CD4-positive, alpha-beta T cell (primary cell): ENCODE results near the gene HIRIP3. TPM values are rescaled to one million over a fixed set of nuclear protein-coding genes. Genes with fewer than 3 reads are reported as not detected.

ENCODE experiments used
- ATAC-seq: fragments of 200-7000 bp; cut with Tn5 transposase; one replicate; pipeline ENCODE4 v1.10.0; 2022; ENCODE audit warnings: mild to moderate bottlenecking; ENCODE audit not compliant: poor library complexity
- CTCF ChIA-PET: fragments of 350-600 bp; sonication (Branson Sonifier 250); formaldehyde crosslinking; loops from one replicate; lab custom pipeline; 2021; ENCODE audit warnings: antibody characterized with exemption, inconsistent platforms; lab: Charles Lee
- POLR2A ChIA-PET: fragments of 350-600 bp; sonication (Branson Sonifier 250); formaldehyde crosslinking; loops from one replicate; lab custom pipeline; 2021; ENCODE audit warnings: antibody characterized with exemption, inconsistent platforms; lab: Charles Lee
- DNase-seq, 14 experiments: peaks; one replicate each; pipeline ENCODE4 v3.0.0-alpha.2; 2013 to 2020; ENCODE audit warnings: mixed read lengths in 2 of 14
- H3K27ac ChIP-seq, 2 donors: one replicate each; pipeline versions ENCODE4 v1.5.1 to v1.7.0; 2013; ENCODE audit warnings: low read length in 2 of 2, low read depth in 1 of 2, mild to moderate bottlenecking in 1 of 2
- H3K27me3 ChIP-seq, 2 experiments: 1 replicate in 1 of 2; 2 replicates in 1 of 2; pipeline versions ENCODE4 v1.6.1 to v1.7.0; 2013; ENCODE audit warnings: low read length in 2 of 2, control low read depth in 1 of 2, mild to moderate bottlenecking in 1 of 2, moderate library complexity in 1 of 2; ENCODE audit not compliant: insufficient read depth in 2 of 2, control insufficient read depth in 1 of 2
- H3K36me3 ChIP-seq: one replicate; pipeline ENCODE4 v1.6.1; 2013; ENCODE audit warnings: low read length, control low read depth; ENCODE audit not compliant: insufficient read depth
- H3K4me1 ChIP-seq: one replicate; pipeline ENCODE4 v1.6.1; 2013; ENCODE audit warnings: low read length, control low read depth; ENCODE audit not compliant: insufficient read depth
- H3K4me3 ChIP-seq: one replicate; pipeline ENCODE4 v1.5.1; 2013; ENCODE audit warnings: mild to moderate bottlenecking, low read length, moderate library complexity
- H3K9me3 ChIP-seq, 2 experiments: 1 replicate in 1 of 2; 2 replicates in 1 of 2; pipeline versions ENCODE4 v1.6.1 to v1.7.0; 2013; ENCODE audit warnings: low read length in 2 of 2, mild to moderate bottlenecking in 2 of 2, control low read depth in 1 of 2, moderate library complexity in 1 of 2; ENCODE audit not compliant: control insufficient read depth in 1 of 2, insufficient read depth in 1 of 2
- H3K27ac Mint-ChIP-seq: one replicate; pipeline ENCODE4 v1.8.0; 2020; ENCODE audit warnings: mixed read lengths
- H3K27me3 Mint-ChIP-seq: one replicate; pipeline ENCODE4 v1.8.0; 2021; ENCODE audit warnings: mixed read lengths
- H3K36me3 Mint-ChIP-seq: one replicate; pipeline ENCODE4 v1.8.0; 2021; ENCODE audit warnings: low read depth, mixed read lengths
- H3K4me1 Mint-ChIP-seq: one replicate; pipeline ENCODE4 v1.8.0; 2021; ENCODE audit warnings: low read depth, mixed read lengths
- H3K4me3 Mint-ChIP-seq: one replicate; pipeline ENCODE4 v1.8.0; 2020; ENCODE audit warnings: mild to moderate bottlenecking, mixed read lengths
- H3K9me3 Mint-ChIP-seq: one replicate; pipeline ENCODE4 v1.8.0; 2020; ENCODE audit warnings: mixed read lengths
- intact Hi-C, 2 experiments: fragments of 100-400 bp; cut with DNase I in 1 of 2; cut with micrococcal nuclease in 1 of 2; formaldehyde crosslinking; loops; one replicate each; pipeline versions ENCODE4 v1.15.1 to v1.9.0; 2023 to 2025; cut with DNase I, micrococcal nuclease
- total RNA-seq, 174 experiments: library from RNA in 2 of 174; stranded (reverse) in 2 of 174; gene quantifications; one replicate each; pipeline ENCODE4 v1.2.3 and lab custom pipeline; 2021 to 2026
- TF ChIP-seq, protein P1 (sequence below): fragments of 200-600 bp; IDR thresholded peaks from one replicate; pipeline ENCODE4 v1.8.0; 2022; ENCODE audit warnings: antibody characterized with exemption, mild to moderate bottlenecking

HIRIP3 gene
- total RNA-seq, 2 experiments from 2014 or later, result 8.5 to 11.8 TPM

- Histone ChIP-seq H3K36me3 (no peaks in the 10 kb centered on the region), H3K9me3 (no peaks in the 10 kb centered on the region), H3K4me3 (no peak overlapping the region), H3K4me1 (peaks cover 23% of the 10 kb centered on the region), H3K27ac (no peak overlapping the region), H3K27me3 (no peaks in the 10 kb centered on the region)
- Mint-ChIP-seq H3K36me3 (peaks cover 5% of the 10 kb centered on the region), H3K27ac (peak overlapping the region; percentile 71), H3K4me1 (peaks cover 20% of the 10 kb centered on the region), H3K27me3 (no peaks in the 10 kb centered on the region), H3K4me3 (peak overlapping the region; percentile 56), H3K9me3 (no peaks in the 10 kb centered on the region)
- CTCF ChIA-PET, result interaction anchor here (0.9 kb wide), 1 partner anchor 33 kb away, joined by 3 read pairs; no protein-coding TSS in a partner anchor
- intact Hi-C loops, result no loop called here
- ATAC-seq (no peak), DNase-seq (peak in 3 of 14 experiments; percentile 29 to 40 (median 33))
- TF ChIP-seq, protein P1, sequence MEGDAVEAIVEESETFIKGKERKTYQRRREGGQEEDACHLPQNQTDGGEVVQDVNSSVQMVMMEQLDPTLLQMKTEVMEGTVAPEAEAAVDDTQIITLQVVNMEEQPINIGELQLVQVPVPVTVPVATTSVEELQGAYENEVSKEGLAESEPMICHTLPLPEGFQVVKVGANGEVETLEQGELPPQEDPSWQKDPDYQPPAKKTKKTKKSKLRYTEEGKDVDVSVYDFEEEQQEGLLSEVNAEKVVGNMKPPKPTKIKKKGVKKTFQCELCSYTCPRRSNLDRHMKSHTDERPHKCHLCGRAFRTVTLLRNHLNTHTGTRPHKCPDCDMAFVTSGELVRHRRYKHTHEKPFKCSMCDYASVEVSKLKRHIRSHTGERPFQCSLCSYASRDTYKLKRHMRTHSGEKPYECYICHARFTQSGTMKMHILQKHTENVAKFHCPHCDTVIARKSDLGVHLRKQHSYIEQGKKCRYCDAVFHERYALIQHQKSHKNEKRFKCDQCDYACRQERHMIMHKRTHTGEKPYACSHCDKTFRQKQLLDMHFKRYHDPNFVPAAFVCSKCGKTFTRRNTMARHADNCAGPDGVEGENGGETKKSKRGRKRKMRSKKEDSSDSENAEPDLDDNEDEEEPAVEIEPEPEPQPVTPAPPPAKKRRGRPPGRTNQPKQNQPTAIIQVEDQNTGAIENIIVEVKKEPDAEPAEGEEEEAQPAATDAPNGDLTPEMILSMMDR, result no peak
- POLR2A ChIA-PET, result no interaction called here
Measured at GRCh38 chr16:29959293-29959692, 36.1 kb downstream of the HIRIP3 start.

- Histone ChIP-seq H3K27me3 (no peaks in the 10 kb centered on the region), H3K36me3 (no peaks in the 10 kb centered on the region), H3K4me3 (no peak overlapping the region), H3K4me1 (peaks cover 23% of the 10 kb centered on the region), H3K9me3 (no peaks in the 10 kb centered on the region), H3K27ac (no peak overlapping the region)
- DNase-seq (no peak), ATAC-seq (no peak)
- H3K27me3 Mint-ChIP-seq, result no peaks in the 10 kb centered on the region
- ChIA-PET POLR2A (interaction anchor here (1.2 kb wide), 1 partner anchor 15 kb away, joined by 4 read pairs; the partner anchor contains the start of gene TAOK2), CTCF (interaction anchor here (0.9 kb wide), 1 partner anchor 32 kb away, joined by 3 read pairs; no protein-coding TSS in a partner anchor)
- intact Hi-C loops, result no loop called here
- H3K9me3 Mint-ChIP-seq, result no peaks in the 10 kb centered on the region
- H3K4me1 Mint-ChIP-seq, result peaks cover 20% of the 10 kb centered on the region
- peaks cover 5% of the 10 kb centered on the region for H3K36me3 Mint-ChIP-seq
- H3K27ac Mint-ChIP-seq, result no peak overlapping the region
- TF ChIP-seq, protein P1, result no peak
- H3K4me3 Mint-ChIP-seq, result no peak overlapping the region
Measured at GRCh38 chr16:29958756-29959155, 36.7 kb downstream of the HIRIP3 start.

- TF ChIP-seq, protein P1, result no peak
- DNase-seq (no peak), ATAC-seq (no peak)
- H3K27me3 ChIP-seq, result no peaks in the 10 kb centered on the region
- peaks cover 2% of the 10 kb centered on the region for H3K9me3 Mint-ChIP-seq
- H3K27ac ChIP-seq, result no peak overlapping the region
- no peaks in the 10 kb centered on the region for H3K27me3 Mint-ChIP-seq
- no peak overlapping the region for H3K4me3 ChIP-seq
- intact Hi-C loops, result no loop called here
- no peaks in the 10 kb centered on the region for H3K4me1 ChIP-seq
- ChIA-PET CTCF (no interaction called here), POLR2A (no interaction called here)
- H3K9me3 ChIP-seq, result peaks cover 0 to 5% of the 10 kb centered on the region in 2 experiments
- no peak overlapping the region for H3K4me3 Mint-ChIP-seq
- H3K36me3 Mint-ChIP-seq, result no peaks in the 10 kb centered on the region
- H3K27ac Mint-ChIP-seq, result no peak overlapping the region
- no peaks in the 10 kb centered on the region for H3K4me1 Mint-ChIP-seq
- H3K36me3 ChIP-seq, result no peaks in the 10 kb centered on the region
Measured at GRCh38 chr16:29951625-29952365, 43.6 kb downstream of the HIRIP3 start.
